A673 (cell line): ENCODE results near the gene MOB3A.

Experiments used
- EZH2 ChIP-seq: fragments of 200-600 bp; sonication (generic); IDR thresholded peaks from 2 replicates; pipeline ENCODE4 v1.6.1; 2017; ENCODE audit warnings: borderline replicate concordance, low read depth, mild to moderate bottlenecking, mixed read lengths, antibody characterized with exemption, low read length; ENCODE audit not compliant: poor library complexity, severe bottlenecking
- TF ChIP-seq, protein P1 (sequence below): fragments of 300-800, 200-600 bp; sonication (generic); conservative IDR thresholded peaks from 2 replicates; pipeline ENCODE4 v1.5.1; 2017; ENCODE audit warnings: low read depth, mild to moderate bottlenecking, antibody characterized with exemption, low read length, moderate library complexity, mixed read lengths

DNA sequence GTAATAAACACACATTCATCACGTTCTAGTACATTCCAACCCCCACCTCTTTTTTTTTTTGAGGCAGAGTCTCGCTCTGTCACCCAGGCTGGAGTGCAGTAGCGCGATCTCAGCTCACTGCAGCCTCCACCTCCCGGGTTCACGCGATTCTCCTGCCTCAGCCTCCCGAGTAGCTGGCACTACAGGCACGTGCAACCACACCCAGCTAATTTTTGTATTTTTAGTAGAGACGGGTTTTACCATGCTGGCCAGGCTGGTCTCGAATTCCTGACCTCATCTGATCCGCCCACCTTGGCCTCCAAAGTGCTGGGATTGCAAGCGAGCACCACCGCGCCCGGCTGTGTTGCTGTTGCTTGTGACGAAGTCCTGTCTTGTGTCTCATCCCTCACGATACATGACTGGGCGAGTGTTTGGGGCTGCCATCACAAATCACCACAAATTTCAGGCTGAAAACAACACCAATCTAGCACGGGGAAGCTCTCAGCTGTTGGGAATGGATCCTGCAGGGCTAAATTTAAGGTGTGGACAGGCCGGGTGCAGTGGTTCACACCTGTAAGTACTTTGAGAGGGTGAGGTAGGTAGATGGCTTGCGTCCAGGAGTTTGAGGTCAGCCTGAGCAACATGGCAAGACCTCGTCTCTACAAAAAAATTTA, 15.7 kb downstream of the MOB3A start:
- TF ChIP-seq, protein P1, sequence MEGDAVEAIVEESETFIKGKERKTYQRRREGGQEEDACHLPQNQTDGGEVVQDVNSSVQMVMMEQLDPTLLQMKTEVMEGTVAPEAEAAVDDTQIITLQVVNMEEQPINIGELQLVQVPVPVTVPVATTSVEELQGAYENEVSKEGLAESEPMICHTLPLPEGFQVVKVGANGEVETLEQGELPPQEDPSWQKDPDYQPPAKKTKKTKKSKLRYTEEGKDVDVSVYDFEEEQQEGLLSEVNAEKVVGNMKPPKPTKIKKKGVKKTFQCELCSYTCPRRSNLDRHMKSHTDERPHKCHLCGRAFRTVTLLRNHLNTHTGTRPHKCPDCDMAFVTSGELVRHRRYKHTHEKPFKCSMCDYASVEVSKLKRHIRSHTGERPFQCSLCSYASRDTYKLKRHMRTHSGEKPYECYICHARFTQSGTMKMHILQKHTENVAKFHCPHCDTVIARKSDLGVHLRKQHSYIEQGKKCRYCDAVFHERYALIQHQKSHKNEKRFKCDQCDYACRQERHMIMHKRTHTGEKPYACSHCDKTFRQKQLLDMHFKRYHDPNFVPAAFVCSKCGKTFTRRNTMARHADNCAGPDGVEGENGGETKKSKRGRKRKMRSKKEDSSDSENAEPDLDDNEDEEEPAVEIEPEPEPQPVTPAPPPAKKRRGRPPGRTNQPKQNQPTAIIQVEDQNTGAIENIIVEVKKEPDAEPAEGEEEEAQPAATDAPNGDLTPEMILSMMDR: no peak
- no peak for TF ChIP-seq EZH2
